K562 (cell line): Measurements from ENCODE around the gene IGSF23. TPM values are rescaled to one million over a fixed set of nuclear protein-coding genes. Genes with fewer than 3 reads are reported as not detected.
A peak's percentile ranks its signal among the peaks of the same experiment; 100 is the strongest.

Experiments used
- NR2C1 ChIP-seq, 2 experiments: fragments of 450-650 bp; IDR thresholded peaks; 2 replicates each; pipeline ENCODE4 v1.6.1; 2017; ENCODE audit warnings: mild to moderate bottlenecking in 2 of 2, antibody characterized with exemption in 1 of 2, inconsistent platforms in 1 of 2, missing compliant biosample characterization in 1 of 2, missing genetic modification characterization in 1 of 2
- PURB ChIP-seq: sonication (generic); formaldehyde crosslinking; IDR thresholded peaks from 2 replicates; pipeline ENCODE4 v1.9.0; 2021; ENCODE audit warnings: low read depth, mild to moderate bottlenecking, missing genetic modification reagents
- polyA plus RNA-seq, 8 experiments: library from polyadenylated mRNA; depleted of rRNA in 4 of 8; stranded (reverse) in 5 of 8; unstranded in 3 of 8; fragments of >200 nt; fragmentation: Nextera tagmentation in 2 of 8; fragmentation: Illumina TruSeq in 1 of 8; extraction: Ambion mirVana in 2 of 8; extraction: Trizol in 1 of 8; gene quantifications; 2 replicates each; pipeline versions ENCODE4 v1.2.1 to v1.2.3, GENCODE V29; 2011 to 2014; ENCODE audit warnings: inconsistent platforms in 1 of 8, missing spikeins in 1 of 8
- total RNA-seq, 7 experiments: library from RNA; depleted of rRNA in 6 of 7; stranded (reverse); fragments of >200 nt in 6 of 7; fragmentation: Illumina TruSeq in 2 of 7; extraction: Trizol in 2 of 7; gene quantifications; 2 replicates each; pipeline versions ENCODE4 v1.2.1 to v1.2.3, GENCODE V29; 2011 to 2021; ENCODE audit warnings: low replicate concordance in 1 of 7
- TF ChIP-seq, protein P1 (sequence below): fragments of 450-650 bp; IDR thresholded peaks from 2 replicates; pipeline ENCODE4 v1.6.1; 2018; ENCODE audit not compliant: partially characterized antibody
- TF ChIP-seq, protein P2 (sequence below), 2 experiments: fragments of 450-650 bp; IDR thresholded peaks; 2 replicates each; pipeline ENCODE4 v1.6.1; 2016; ENCODE audit warnings: mild to moderate bottlenecking in 2 of 2, borderline replicate concordance in 1 of 2, low read depth in 1 of 2, moderate library complexity in 1 of 2
- TF ChIP-seq, protein P3 (sequence below): fragments of 250-450 bp; sonication (Bioruptor Pico); IDR thresholded peaks from 2 replicates; pipeline ENCODE4 v1.8.0; 2021; ENCODE audit warnings: moderate library complexity, mild to moderate bottlenecking, inconsistent platforms
- TF ChIP-seq, protein P4 (sequence below): fragments of 450-650 bp; formaldehyde crosslinking; IDR thresholded peaks from 2 replicates; pipeline ENCODE4 v1.4.0; 2020; ENCODE audit warnings: mild to moderate bottlenecking, moderate library complexity

Gene IGSF23
- total and polyA plus RNA-seq, 9 of the 15 experiments (the other 6 are each of a cell fraction or from before 2014, with no cell fraction given): not detected

DNA sequence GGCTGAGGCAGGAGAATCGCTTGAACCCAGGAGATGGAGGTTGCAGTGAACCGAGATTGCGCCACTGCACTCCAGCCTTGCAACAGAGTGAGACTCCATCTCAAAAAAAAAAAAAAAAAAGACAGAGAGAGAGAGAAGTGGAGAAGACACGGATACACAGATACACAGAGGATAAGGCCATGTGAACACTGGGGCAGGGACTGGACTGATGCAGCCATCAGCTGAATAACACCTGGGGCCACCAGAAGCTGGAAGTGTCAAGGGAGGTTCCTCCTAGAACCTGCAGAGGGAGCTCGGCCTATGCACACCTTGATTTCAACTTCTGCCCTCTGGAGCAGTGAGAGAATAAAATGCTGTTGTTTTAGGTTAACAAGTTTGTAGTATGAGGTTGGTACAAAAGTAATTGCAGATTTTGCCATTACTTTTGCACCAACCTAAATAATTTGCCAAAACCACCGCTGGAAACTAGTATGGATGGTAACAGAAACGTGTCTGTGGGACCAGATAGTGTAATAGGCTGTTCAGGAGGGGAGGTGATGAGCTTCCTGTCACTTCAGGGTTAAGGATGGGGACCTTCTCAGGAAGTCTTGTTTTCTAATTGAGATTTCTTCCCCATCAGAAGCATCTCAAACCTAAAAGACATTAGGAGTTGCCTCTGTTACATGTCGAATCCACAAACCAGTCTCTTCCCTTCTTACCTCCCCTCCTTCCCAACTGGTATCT is 36.4 kb upstream of the IGSF23 start (continued):
- TF ChIP-seq, protein P1, sequence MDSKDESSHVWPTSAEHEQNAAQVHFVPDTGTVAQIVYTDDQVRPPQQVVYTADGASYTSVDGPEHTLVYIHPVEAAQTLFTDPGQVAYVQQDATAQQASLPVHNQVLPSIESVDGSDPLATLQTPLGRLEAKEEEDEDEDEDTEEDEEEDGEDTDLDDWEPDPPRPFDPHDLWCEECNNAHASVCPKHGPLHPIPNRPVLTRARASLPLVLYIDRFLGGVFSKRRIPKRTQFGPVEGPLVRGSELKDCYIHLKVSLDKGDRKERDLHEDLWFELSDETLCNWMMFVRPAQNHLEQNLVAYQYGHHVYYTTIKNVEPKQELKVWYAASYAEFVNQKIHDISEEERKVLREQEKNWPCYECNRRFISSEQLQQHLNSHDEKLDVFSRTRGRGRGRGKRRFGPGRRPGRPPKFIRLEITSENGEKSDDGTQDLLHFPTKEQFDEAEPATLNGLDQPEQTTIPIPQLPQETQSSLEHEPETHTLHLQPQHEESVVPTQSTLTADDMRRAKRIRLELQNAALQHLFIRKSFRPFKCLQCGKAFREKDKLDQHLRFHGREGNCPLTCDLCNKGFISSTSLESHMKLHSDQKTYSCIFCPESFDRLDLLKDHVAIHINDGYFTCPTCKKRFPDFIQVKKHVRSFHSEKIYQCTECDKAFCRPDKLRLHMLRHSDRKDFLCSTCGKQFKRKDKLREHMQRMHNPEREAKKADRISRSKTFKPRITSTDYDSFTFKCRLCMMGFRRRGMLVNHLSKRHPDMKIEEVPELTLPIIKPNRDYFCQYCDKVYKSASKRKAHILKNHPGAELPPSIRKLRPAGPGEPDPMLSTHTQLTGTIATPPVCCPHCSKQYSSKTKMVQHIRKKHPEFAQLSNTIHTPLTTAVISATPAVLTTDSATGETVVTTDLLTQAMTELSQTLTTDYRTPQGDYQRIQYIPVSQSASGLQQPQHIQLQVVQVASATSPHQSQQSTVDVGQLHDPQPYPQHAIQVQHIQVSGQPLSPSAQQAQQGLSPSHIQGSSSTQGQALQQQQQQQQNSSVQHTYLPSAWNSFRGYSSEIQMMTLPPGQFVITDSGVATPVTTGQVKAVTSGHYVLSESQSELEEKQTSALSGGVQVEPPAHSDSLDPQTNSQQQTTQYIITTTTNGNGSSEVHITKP: peak; percentile 90
- TF ChIP-seq PURB (CRISPR knock-in tag): no peak
- TF ChIP-seq NR2C1 (IDR thresholded peaks at IDR 0.05): no peak
- no peak for TF ChIP-seq NR2C1 (tag; IDR thresholded peaks at IDR 0.05)
- TF ChIP-seq, protein P2, sequence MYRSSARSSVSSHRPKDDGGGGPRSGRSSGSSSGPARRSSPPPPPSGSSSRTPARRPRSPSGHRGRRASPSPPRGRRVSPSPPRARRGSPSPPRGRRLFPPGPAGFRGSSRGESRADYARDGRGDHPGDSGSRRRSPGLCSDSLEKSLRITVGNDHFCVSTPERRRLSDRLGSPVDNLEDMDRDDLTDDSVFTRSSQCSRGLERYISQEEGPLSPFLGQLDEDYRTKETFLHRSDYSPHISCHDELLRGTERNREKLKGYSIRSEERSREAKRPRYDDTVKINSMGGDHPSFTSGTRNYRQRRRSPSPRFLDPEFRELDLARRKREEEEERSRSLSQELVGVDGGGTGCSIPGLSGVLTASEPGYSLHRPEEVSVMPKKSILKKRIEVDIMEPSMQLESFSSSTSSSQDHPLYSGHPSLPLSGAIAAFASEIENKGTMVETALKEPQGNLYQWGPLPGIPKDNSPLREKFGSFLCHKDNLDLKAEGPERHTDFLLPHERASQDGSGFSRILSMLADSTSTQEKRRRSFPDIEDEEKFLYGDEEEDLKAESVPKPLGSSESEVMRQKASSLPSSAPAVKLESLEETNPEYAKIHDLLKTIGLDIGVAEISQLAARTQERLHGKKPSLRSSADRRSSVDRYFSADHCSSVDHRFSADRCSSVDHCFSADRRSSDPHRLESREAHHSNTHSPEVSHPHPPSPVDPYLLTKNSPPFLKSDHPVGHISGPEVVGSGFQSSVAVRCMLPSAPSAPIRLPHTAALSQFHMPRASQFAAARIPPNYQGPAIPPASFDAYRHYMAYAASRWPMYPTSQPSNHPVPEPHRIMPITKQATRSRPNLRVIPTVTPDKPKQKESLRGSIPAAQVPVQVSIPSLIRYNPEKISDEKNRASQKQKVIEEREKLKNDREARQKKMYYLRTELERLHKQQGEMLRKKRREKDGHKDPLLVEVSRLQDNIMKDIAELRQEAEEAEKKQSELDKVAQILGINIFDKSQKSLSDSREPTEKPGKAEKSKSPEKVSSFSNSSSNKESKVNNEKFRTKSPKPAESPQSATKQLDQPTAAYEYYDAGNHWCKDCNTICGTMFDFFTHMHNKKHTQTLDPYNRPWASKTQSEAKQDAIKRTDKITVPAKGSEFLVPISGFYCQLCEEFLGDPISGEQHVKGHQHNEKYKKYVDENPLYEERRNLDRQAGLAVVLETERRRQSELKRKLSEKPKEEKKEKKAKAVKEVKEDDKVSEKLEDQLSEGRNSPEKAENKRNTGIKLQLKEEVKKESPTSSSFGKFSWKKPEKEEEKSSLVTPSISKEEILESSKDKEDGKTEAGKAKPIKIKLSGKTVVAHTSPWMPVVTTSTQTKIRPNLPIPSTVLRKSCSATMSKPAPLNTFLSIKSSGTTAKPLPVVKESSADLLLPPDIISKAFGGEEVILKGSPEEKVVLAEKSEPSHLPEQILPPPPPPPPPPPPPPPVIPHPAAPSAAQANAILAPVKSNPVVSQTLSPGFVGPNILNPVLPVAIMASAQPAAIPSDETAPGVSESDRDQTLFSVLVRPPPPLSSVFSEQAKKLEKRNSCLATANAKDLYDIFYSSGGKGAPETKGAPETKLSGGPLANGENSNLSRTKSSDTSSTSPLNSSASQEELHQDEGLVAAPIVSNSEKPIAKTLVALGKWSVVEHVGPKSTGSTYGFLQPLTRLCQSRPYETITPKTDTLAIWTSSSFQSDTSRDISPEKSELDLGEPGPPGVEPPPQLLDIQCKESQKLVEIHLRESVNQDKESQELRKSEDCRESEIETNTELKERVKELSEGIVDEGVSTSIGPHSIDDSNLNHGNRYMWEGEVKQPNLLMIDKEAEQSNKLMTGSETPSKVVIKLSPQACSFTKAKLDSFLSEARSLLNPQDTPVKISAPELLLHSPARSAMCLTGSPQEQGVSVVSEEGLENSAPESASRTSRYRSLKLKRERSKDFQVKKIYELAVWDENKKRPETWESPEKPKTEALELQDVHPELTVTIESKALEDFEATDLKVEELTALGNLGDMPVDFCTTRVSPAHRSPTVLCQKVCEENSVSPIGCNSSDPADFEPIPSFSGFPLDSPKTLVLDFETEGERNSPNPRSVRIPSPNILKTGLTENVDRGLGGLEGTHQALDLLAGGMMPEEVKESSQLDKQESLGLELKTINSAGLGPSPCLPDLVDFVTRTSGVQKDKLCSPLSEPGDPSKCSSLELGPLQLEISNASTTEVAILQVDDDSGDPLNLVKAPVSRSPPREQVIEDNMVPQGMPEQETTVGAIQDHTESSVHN (IDR thresholded peaks at IDR 0.05; ENCODE audit: borderline replicate concordance in 1 of 2, low read depth in 1 of 2): no peak
- TF ChIP-seq, protein P3, sequence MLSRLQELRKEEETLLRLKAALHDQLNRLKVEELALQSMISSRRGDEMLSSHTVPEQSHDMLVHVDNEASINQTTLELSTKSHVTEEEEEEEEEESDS (CRISPR knock-in tag): no peak
- TF ChIP-seq, protein P4, sequence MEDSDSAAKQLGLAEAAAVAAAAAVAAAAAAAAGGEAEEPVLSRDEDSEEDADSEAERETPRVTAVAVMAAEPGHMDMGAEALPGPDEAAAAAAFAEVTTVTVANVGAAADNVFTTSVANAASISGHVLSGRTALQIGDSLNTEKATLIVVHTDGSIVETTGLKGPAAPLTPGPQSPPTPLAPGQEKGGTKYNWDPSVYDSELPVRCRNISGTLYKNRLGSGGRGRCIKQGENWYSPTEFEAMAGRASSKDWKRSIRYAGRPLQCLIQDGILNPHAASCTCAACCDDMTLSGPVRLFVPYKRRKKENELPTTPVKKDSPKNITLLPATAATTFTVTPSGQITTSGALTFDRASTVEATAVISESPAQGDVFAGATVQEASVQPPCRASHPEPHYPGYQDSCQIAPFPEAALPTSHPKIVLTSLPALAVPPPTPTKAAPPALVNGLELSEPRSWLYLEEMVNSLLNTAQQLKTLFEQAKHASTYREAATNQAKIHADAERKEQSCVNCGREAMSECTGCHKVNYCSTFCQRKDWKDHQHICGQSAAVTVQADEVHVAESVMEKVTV (CRISPR knock-in tag): peak; percentile 52; the same call in 1 of the 2 replicates
